Measurements from ENCODE around the gene MTF1.
"Not testable (repeated sequence)": the region's sequence is repeated elsewhere in the genome, so short reads cannot be mapped to it uniquely, and the experiment has no call there.

Gene MTF1

GRCh38 chr1:37771440-37771839 lies 88.0 kb downstream of the MTF1 start:
- peaks cover 25 to 28% of the 10 kb centered on the region in 2 experiments for H3K27me3 ChIP-seq (ENCODE audit: control insufficient read depth in 1 of 2, insufficient read depth in 1 of 2, low read length in 2 of 2)
- H3K4me2 ChIP-seq (ENCODE audit: low read length, poor library complexity, severe bottlenecking); H3K18ac ChIP-seq (ENCODE audit: low read depth in 1 of 2, low read length in 2 of 2); H3K27ac ChIP-seq (ENCODE audit: low read length, poor library complexity, severe bottlenecking); H3K4ac ChIP-seq (ENCODE audit: low read depth in 1 of 2, low read length in 2 of 2); H3K14ac ChIP-seq (ENCODE audit: low read length in 2 of 2); H3K9ac ChIP-seq (ENCODE audit: low read length); H2BK120ac ChIP-seq (ENCODE audit: low read depth, low read length); H4K91ac ChIP-seq (ENCODE audit: low read length); H2BK5ac ChIP-seq (ENCODE audit: low read depth, low read length, poor library complexity, severe bottlenecking); H2AFZ ChIP-seq (ENCODE audit: low read depth, low read length); H2BK15ac ChIP-seq (ENCODE audit: low read depth, poor library complexity, severe bottlenecking); H4K8ac ChIP-seq (ENCODE audit: low read length); H3K23ac ChIP-seq (ENCODE audit: low read length in 2 of 2); H2BK12ac ChIP-seq (ENCODE audit: low read length in 2 of 2); H3K79me1 ChIP-seq (replicated peaks; ENCODE audit: low read length, poor library complexity, severe bottlenecking); DNase-seq; H3K4me1 ChIP-seq (ENCODE audit: control insufficient read depth, insufficient read depth, low read depth, low read length); H3K4me3 ChIP-seq (ENCODE audit: insufficient read depth in 1 of 2, low read depth in 1 of 2, low read length in 2 of 2); H2AK5ac ChIP-seq (ENCODE audit: low read length, severe bottlenecking); H3K36me3 ChIP-seq (ENCODE audit: control insufficient read depth in 1 of 2, insufficient read depth in 2 of 2, low read depth in 1 of 2, low read length in 2 of 2): not testable (repeated sequence)
- peaks cover 10% of the 10 kb centered on the region for H3K9me3 ChIP-seq (ENCODE audit: control insufficient read depth, low read length)

GRCh38 chr1:37767488-37767887 lies 91.9 kb downstream of the MTF1 start:
- Histone ChIP-seq H3K18ac (ENCODE audit: low read depth in 1 of 2, low read length in 2 of 2) (no peak overlapping the region), H2AFZ (ENCODE audit: low read depth, low read length) (no peak overlapping the region), H3K9ac (ENCODE audit: low read length) (no peak overlapping the region), H3K27ac (ENCODE audit: low read length, poor library complexity, severe bottlenecking) (no peak overlapping the region), H3K23ac (ENCODE audit: low read length in 2 of 2) (no peak overlapping the region), H3K4ac (ENCODE audit: low read depth in 1 of 2, low read length in 2 of 2) (no peak overlapping the region), H4K8ac (ENCODE audit: low read length) (no peak overlapping the region), H3K9me3 (ENCODE audit: control insufficient read depth, low read length) (no peaks in the 10 kb centered on the region), H3K4me2 (ENCODE audit: low read length, poor library complexity, severe bottlenecking) (no peak overlapping the region), H3K27me3 (ENCODE audit: control insufficient read depth in 1 of 2, insufficient read depth in 1 of 2, low read length in 2 of 2) (peaks cover 65 to 68% of the 10 kb centered on the region in 2 experiments), H2BK5ac (ENCODE audit: low read depth, low read length, poor library complexity, severe bottlenecking) (no peak overlapping the region), H2BK15ac (ENCODE audit: low read depth, poor library complexity, severe bottlenecking) (no peak overlapping the region), H3K79me1 (replicated peaks; ENCODE audit: low read length, poor library complexity, severe bottlenecking) (no peaks in the 10 kb centered on the region), H3K36me3 (ENCODE audit: control insufficient read depth in 1 of 2, insufficient read depth in 2 of 2, low read depth in 1 of 2, low read length in 2 of 2) (no peaks in the 10 kb centered on the region), H2AK5ac (ENCODE audit: low read length, severe bottlenecking) (no peak overlapping the region), H3K4me3 (ENCODE audit: insufficient read depth in 1 of 2, low read depth in 1 of 2, low read length in 2 of 2) (no peak overlapping the region), H3K14ac (ENCODE audit: low read length in 2 of 2) (no peak overlapping the region), H3K4me1 (ENCODE audit: control insufficient read depth, insufficient read depth, low read depth, low read length) (peaks cover 3% of the 10 kb centered on the region), H2BK120ac (ENCODE audit: low read depth, low read length) (no peak overlapping the region), H4K91ac (ENCODE audit: low read length) (no peak overlapping the region), H2BK12ac (ENCODE audit: low read length in 2 of 2) (no peak overlapping the region)
- WGBS = 8% methylated on average over 1 of the region's 2 CpGs
- DNase-seq = no peak

GRCh38 chr1:37765916-37766664 lies 93.3 kb downstream of the MTF1 start:
- H3K4me3 ChIP-seq (ENCODE audit: insufficient read depth in 1 of 2, low read depth in 1 of 2, low read length in 2 of 2) = no peak overlapping the region
- H3K27me3 ChIP-seq (ENCODE audit: control insufficient read depth in 1 of 2, insufficient read depth in 1 of 2, low read length in 2 of 2) = peaks cover 76 to 78% of the 10 kb centered on the region in 2 experiments
- peaks cover 0 to 3% of the 10 kb centered on the region in 2 experiments for H3K36me3 ChIP-seq (ENCODE audit: control insufficient read depth in 1 of 2, insufficient read depth in 2 of 2, low read depth in 1 of 2, low read length in 2 of 2)
- H3K4me2 ChIP-seq (ENCODE audit: low read length, poor library complexity, severe bottlenecking) = no peak overlapping the region
- H2BK12ac ChIP-seq (ENCODE audit: low read length in 2 of 2) = no peak overlapping the region
- WGBS = 26% methylated on average over 27 of the region's 27 CpGs
- no peak overlapping the region for H2BK15ac ChIP-seq (ENCODE audit: low read depth, poor library complexity, severe bottlenecking)
- no peak overlapping the region for H4K8ac ChIP-seq (ENCODE audit: low read length)
- H3K23ac ChIP-seq (ENCODE audit: low read length in 2 of 2) = no peak overlapping the region
- H2BK120ac ChIP-seq (ENCODE audit: low read depth, low read length) = no peak overlapping the region
- no peak overlapping the region for H3K27ac ChIP-seq (ENCODE audit: low read length, poor library complexity, severe bottlenecking)
- H2AK5ac ChIP-seq (ENCODE audit: low read length, severe bottlenecking) = no peak overlapping the region
- H3K79me1 ChIP-seq (replicated peaks; ENCODE audit: low read length, poor library complexity, severe bottlenecking) = no peaks in the 10 kb centered on the region
- no peak overlapping the region for H3K14ac ChIP-seq (ENCODE audit: low read length in 2 of 2)
- H3K18ac ChIP-seq (ENCODE audit: low read depth in 1 of 2, low read length in 2 of 2) = no peak overlapping the region
- H2BK5ac ChIP-seq (ENCODE audit: low read depth, low read length, poor library complexity, severe bottlenecking) = no peak overlapping the region
- DNase-seq = no peak
- H3K4me1 ChIP-seq (ENCODE audit: control insufficient read depth, insufficient read depth, low read depth, low read length) = peaks cover 3% of the 10 kb centered on the region
- no peak overlapping the region for H3K9ac ChIP-seq (ENCODE audit: low read length)
- no peak overlapping the region for H3K4ac ChIP-seq (ENCODE audit: low read depth in 1 of 2, low read length in 2 of 2)
- no peak overlapping the region for H2AFZ ChIP-seq (ENCODE audit: low read depth, low read length)
- no peak overlapping the region for H4K91ac ChIP-seq (ENCODE audit: low read length)
- H3K9me3 ChIP-seq (ENCODE audit: control insufficient read depth, low read length) = no peaks in the 10 kb centered on the region

GRCh38 chr1:37764888-37765441 lies 94.4 kb downstream of the MTF1 start, which contains the start of gene EPHA10:
EPHA10 (minus strand) TSS chr1:37765120; CDS start chr1:37765066, 54 bp downstream.
- no peak within 1 kb of the TSS for H2AFZ ChIP-seq (ENCODE audit: low read depth, low read length)
- peak within 1 kb of the TSS in 1 of 2 experiments; percentile 9 for H3K23ac ChIP-seq (ENCODE audit: low read length in 2 of 2)
- H3K4me1 ChIP-seq (ENCODE audit: control insufficient read depth, insufficient read depth, low read depth, low read length) = peaks cover 3% of the 10 kb centered on the region
- H3K18ac ChIP-seq (ENCODE audit: low read depth in 1 of 2, low read length in 2 of 2) = no peak within 1 kb of the TSS
- peaks cover 82% of the 10 kb centered on the region in 2 experiments for H3K27me3 ChIP-seq (ENCODE audit: control insufficient read depth in 1 of 2, insufficient read depth in 1 of 2, low read length in 2 of 2)
- H3K14ac ChIP-seq (ENCODE audit: low read length in 2 of 2) = no peak within 1 kb of the TSS
- H3K27ac ChIP-seq (ENCODE audit: low read length, poor library complexity, severe bottlenecking) = no peak within 1 kb of the TSS
- no peak within 1 kb of the TSS for H2AK5ac ChIP-seq (ENCODE audit: low read length, severe bottlenecking)
- no peak within 1 kb of the TSS for H3K4me2 ChIP-seq (ENCODE audit: low read length, poor library complexity, severe bottlenecking)
- H4K91ac ChIP-seq (ENCODE audit: low read length) = no peak within 1 kb of the TSS
- H3K4me3 ChIP-seq (ENCODE audit: insufficient read depth in 1 of 2, low read depth in 1 of 2, low read length in 2 of 2) = no peak within 1 kb of the TSS
- peaks cover 0 to 3% of the 10 kb centered on the region in 2 experiments for H3K36me3 ChIP-seq (ENCODE audit: control insufficient read depth in 1 of 2, insufficient read depth in 2 of 2, low read depth in 1 of 2, low read length in 2 of 2)
- no peak for DNase-seq
- H3K79me1 ChIP-seq (replicated peaks; ENCODE audit: low read length, poor library complexity, severe bottlenecking) = no peaks in the 10 kb centered on the region
- no peak within 1 kb of the TSS for H2BK12ac ChIP-seq (ENCODE audit: low read length in 2 of 2)
- whole genome bisulfite sequencing = 24% methylated on average over 30 of the region's 33 CpGs
- no peak within 1 kb of the TSS for H3K9ac ChIP-seq (ENCODE audit: low read length)
- H3K9me3 ChIP-seq (ENCODE audit: control insufficient read depth, low read length) = no peaks in the 10 kb centered on the region
- no peak within 1 kb of the TSS for H2BK5ac ChIP-seq (ENCODE audit: low read depth, low read length, poor library complexity, severe bottlenecking)
- peak within 1 kb of the TSS; percentile 2 for H4K8ac ChIP-seq (ENCODE audit: low read length)
- no peak within 1 kb of the TSS for H2BK120ac ChIP-seq (ENCODE audit: low read depth, low read length)
- no peak within 1 kb of the TSS for H2BK15ac ChIP-seq (ENCODE audit: low read depth, poor library complexity, severe bottlenecking)
- H3K4ac ChIP-seq (ENCODE audit: low read depth in 1 of 2, low read length in 2 of 2) = no peak within 1 kb of the TSS
